HG03196 (cell line): Measurements from ENCODE around the gene KCNJ6.
"Not testable (repeated sequence)": the region's sequence is repeated elsewhere in the genome, so short reads cannot be mapped to it uniquely, and the experiment has no call there.

Source experiments
- ATAC-seq: cut with Tn5 transposase; IDR thresholded peaks from one replicate; pipeline ENCODE4 v1.9.1; 2021; ENCODE audit not compliant: unreplicated experiment

The KCNJ6 gene, protein sequence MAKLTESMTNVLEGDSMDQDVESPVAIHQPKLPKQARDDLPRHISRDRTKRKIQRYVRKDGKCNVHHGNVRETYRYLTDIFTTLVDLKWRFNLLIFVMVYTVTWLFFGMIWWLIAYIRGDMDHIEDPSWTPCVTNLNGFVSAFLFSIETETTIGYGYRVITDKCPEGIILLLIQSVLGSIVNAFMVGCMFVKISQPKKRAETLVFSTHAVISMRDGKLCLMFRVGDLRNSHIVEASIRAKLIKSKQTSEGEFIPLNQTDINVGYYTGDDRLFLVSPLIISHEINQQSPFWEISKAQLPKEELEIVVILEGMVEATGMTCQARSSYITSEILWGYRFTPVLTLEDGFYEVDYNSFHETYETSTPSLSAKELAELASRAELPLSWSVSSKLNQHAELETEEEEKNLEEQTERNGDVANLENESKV

GRCh38 chr21:37916310-37917051, at the start of gene KCNJ6:
Gene KCNJ6, minus strand, starts transcription at chr21:37916457. Its CDS starts 75,775 bp downstream, at chr21:37840682.
- ATAC-seq, result no peak

GRCh38 chr21:37965088-37965805, 49.0 kb upstream of the KCNJ6 start:
- ATAC-seq, result no peak

DNA sequence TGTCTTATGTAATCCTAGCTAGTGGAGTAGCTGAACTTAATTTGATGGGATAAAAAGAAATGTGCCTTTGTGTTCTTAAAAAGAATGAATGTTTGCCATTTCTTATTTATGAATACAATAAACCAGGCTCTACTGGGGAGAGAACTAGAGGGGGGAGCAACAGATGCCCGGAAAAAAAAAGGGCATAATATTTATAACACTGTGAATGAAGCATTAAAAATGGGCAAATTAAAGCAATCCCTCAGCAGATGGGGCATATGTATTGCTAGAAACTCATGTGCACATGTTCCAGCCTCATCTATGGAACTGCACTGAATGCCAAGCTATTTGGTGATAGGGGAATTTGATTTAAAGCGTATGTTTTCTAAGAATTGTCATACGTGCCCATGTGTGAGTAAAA, 42.3 kb upstream of the KCNJ6 start:
- no peak for ATAC-seq

GRCh38 chr21:37956772-37957171, 40.5 kb upstream of the KCNJ6 start:
- ATAC-seq, result no peak

DNA sequence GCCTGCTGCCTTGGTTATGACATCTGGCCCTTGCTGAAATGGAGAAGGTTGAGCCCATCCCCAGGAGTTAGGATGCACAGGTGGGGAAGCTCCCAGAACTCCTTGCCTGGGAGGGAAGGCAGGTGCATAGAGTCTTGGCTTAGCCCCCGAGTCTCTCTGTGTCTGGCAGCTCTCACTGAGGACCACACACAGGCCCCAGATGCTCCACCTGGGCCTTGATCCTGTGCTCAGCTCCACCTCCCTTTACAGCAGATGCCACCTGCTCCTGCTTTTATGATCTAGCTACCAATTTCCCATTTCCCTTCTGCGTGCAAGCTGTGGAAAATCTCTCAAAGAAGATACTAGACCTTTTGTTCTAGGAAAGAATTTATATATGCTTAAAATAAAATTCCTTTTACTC, 28.8 kb upstream of the KCNJ6 start:
- ATAC-seq, result no peak

- ATAC-seq, result no peak
Measured at GRCh38 chr21:37944496-37944895, 28.2 kb upstream of the KCNJ6 start.

- ATAC-seq, result no peak
Measured at GRCh38 chr21:37940691-37941090, 24.4 kb upstream of the KCNJ6 start.

GRCh38 chr21:37939838-37940237, 23.6 kb upstream of the KCNJ6 start:
- ATAC-seq, result no peak

- no peak for ATAC-seq
Measured at GRCh38 chr21:37939251-37939650, 23.0 kb upstream of the KCNJ6 start.

DNA sequence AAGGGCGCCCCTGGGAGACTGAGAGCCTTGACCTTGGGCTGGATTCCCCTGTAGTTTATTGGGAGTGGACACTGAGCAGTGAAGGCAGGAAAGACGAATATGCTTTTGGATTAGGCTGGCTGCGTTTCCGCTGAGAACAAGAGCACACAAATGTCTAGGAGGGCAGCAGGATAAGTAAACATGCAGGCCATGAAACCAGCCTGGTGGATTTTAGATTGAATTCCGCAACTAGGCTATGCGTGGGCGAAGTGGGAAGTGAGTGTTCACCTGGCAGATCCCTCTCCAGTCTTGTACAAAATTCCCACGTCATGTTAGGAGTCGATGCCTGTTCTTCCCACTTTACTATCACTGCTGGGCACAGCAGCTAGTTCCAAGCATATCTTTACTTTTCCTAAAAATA, 21.4 kb upstream of the KCNJ6 start:
- ATAC-seq, result no peak

GRCh38 chr21:37936010-37936785, 19.9 kb upstream of the KCNJ6 start:
- ATAC-seq, result no peak

- no peak for ATAC-seq
Measured at GRCh38 chr21:37932936-37933335, 16.7 kb upstream of the KCNJ6 start.

DNA sequence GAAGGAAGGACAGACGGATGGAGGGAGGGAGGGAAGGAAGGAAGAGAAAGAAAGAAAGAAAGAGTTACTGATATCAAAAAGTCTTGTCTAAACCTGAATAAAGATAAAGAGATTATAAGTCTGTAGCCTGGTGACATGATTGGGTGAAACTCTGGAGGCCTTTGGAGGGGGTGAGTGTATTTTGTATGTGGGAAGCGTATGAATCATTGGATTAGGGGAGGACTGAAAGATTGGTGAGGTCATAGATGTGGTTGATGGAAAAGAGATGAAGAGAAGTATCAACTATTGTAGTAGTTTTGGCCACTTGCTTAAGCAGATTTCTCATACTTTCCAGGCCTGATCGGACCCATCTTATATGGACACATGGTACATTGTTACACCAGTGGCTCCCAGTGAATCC, 11.5 kb upstream of the KCNJ6 start:
- no peak for ATAC-seq

DNA sequence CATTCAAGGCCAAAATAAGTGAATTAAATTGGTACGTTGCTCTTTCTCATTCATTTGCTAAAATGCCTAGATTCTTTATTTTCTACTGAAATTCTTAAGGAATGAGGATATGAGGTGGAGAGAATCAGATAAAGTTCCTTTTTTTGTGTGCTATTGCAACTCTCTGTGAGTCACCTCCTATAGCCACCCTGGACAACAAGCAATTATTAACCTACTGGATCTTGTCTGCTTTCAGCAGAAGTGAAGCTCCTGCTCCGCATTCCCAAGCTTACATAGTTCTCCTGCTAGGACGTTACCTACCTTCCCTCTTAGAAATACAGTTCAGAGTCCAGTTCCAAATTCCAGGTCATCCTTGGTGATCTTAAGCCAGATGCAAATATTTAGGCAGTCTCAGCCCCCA, 4.8 kb upstream of the KCNJ6 start:
- ATAC-seq, result no peak

GRCh38 chr21:37920302-37920701, 4.0 kb upstream of the KCNJ6 start:
- not testable (repeated sequence) for ATAC-seq

DNA sequence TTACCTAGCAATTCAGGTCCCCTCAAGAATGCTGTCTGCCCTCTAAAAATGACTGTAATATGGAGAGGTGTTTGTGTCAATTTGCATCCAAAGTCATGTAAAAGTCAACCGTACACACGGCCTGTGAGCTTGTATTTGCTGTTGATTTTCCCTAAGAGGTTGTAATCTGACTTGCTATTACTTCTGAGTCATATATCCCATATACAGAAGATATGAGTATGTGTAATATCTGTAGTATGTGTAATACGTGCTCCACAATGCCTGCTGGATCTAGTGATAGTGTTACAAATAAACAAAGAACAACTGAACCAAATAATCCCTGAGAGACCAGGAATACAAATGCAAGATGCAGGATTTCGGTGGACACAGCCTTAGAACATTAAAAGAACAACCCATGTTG, 1.4 kb upstream of the KCNJ6 start:
- ATAC-seq, result no peak

DNA sequence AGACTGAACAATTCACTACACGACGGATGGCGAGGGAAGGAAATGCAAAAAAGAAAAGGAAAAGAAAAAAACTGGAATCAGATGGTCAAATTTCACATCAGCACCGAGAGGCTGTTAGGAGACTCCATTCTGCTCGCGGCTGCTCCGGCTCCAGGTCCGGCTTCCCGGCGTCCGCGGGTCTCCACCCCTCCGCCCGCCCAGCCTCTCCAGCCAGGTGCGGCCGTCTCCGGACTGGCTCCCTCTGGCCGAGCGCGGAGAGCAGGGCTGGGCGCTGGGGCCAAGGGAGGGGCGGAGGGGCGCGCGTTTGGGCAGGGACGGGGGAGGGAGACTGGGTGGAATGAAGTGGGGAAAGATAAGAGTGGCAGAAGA, 332 bp downstream of the KCNJ6 start:
- no peak for ATAC-seq

GRCh38 chr21:37915497-37915911, 753 bp downstream of the KCNJ6 start:
- ATAC-seq, result no peak

DNA sequence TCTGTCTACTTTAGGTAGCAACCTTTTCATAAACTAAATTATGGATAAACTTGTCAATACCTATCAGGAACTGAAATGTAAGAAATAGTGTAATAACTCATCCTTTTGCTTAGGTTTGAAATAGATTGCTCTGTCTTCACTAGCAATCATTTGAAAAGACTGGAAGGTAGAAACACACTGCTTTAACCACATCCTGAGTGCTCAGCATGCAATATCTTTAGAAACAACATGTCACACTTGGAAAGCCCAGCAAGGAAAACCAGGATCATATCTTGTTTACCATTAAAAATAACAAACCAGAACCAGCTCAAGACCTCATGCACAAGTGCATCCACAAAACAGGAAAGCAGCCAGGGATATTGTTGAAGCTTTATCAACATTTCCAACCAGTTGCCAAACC, 3.6 kb downstream of the KCNJ6 start:
- no peak for ATAC-seq

- ATAC-seq, result no peak
Measured at GRCh38 chr21:37909936-37910335, 6.3 kb downstream of the KCNJ6 start.

GRCh38 chr21:37908691-37909090, 7.6 kb downstream of the KCNJ6 start:
- ATAC-seq, result no peak
